Neural cell (in vitro differentiated cells): ENCODE results near the gene LRRTM2.

Source experiments
- EP300 ChIP-seq: fragments of 450-650 bp; conservative IDR thresholded peaks from 2 replicates; pipeline ENCODE4 v1.6.1; 2014; ENCODE audit warnings: antibody characterized with exemption, mild to moderate bottlenecking, moderate library complexity; ENCODE audit not compliant: poor library complexity, severe bottlenecking
- EZH2 ChIP-seq: fragments of 200-600, 300-800 bp; shearing (Covaris generic), sonication (generic); IDR thresholded peaks from 2 replicates; pipeline ENCODE4 v1.6.1; 2014; ENCODE audit warnings: antibody characterized with exemption, low read length, borderline replicate concordance, mild to moderate bottlenecking; ENCODE audit not compliant: insufficient read depth, poor library complexity, severe bottlenecking
- MXI1 ChIP-seq: fragments of 450-650 bp; conservative IDR thresholded peaks from 2 replicates; pipeline ENCODE4 v1.6.1; 2014; ENCODE audit warnings: antibody characterized with exemption, mild to moderate bottlenecking; ENCODE audit not compliant: poor library complexity, severe bottlenecking
- POLR2AphosphoS5 ChIP-seq: IDR thresholded peaks from 2 replicates; pipeline ENCODE4 v1.6.1; 2012
- RAD21 ChIP-seq: fragments of 450-650 bp; conservative IDR thresholded peaks from 2 replicates; pipeline ENCODE4 v1.6.1; 2014; ENCODE audit warnings: antibody characterized with exemption, mild to moderate bottlenecking, moderate library complexity
- SMC3 ChIP-seq: fragments of 450-650 bp; conservative IDR thresholded peaks from 2 replicates; pipeline ENCODE4 v1.6.1; 2014; ENCODE audit warnings: antibody characterized with exemption, mild to moderate bottlenecking, moderate library complexity; ENCODE audit not compliant: poor library complexity
- TAF1 ChIP-seq: IDR thresholded peaks from 2 replicates; pipeline ENCODE4 v1.6.1; 2012; ENCODE audit warnings: low read depth
- TF ChIP-seq, protein P1 (sequence below): fragments of 450-650 bp; IDR thresholded peaks from 2 replicates; pipeline ENCODE4 v1.5.1; 2014; ENCODE audit warnings: antibody characterized with exemption, mild to moderate bottlenecking, moderate library complexity; ENCODE audit not compliant: poor library complexity, severe bottlenecking
- TF ChIP-seq, protein P2 (sequence below): IDR thresholded peaks from 2 replicates; pipeline ENCODE4 v1.6.1; 2012; ENCODE audit warnings: borderline replicate concordance

DNA sequence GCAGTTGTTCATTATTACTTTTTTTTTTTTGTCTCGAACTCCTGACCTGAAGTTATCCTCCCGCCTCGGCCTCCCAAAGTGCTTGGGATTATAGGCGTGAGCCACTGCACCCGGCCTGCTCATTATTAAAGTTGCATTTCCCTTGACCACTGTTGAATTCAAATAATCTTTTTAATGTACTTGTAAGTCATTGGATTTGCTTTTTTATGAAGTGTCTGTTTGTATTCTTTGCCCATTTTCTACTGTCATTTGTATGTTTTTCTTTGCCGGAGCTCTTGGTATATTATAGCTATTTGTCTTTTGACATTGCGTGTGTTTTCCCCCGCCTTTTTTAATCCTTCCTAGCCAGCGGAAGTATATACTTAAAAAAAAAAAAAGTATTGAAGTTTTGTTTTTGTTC is 22.0 kb downstream of the LRRTM2 start:
- TF ChIP-seq, protein P1, sequence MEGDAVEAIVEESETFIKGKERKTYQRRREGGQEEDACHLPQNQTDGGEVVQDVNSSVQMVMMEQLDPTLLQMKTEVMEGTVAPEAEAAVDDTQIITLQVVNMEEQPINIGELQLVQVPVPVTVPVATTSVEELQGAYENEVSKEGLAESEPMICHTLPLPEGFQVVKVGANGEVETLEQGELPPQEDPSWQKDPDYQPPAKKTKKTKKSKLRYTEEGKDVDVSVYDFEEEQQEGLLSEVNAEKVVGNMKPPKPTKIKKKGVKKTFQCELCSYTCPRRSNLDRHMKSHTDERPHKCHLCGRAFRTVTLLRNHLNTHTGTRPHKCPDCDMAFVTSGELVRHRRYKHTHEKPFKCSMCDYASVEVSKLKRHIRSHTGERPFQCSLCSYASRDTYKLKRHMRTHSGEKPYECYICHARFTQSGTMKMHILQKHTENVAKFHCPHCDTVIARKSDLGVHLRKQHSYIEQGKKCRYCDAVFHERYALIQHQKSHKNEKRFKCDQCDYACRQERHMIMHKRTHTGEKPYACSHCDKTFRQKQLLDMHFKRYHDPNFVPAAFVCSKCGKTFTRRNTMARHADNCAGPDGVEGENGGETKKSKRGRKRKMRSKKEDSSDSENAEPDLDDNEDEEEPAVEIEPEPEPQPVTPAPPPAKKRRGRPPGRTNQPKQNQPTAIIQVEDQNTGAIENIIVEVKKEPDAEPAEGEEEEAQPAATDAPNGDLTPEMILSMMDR: no peak
- TF ChIP-seq RAD21 (no peak), TAF1 (no peak), EZH2 (no peak), POLR2AphosphoS5 (no peak), MXI1 (no peak), EP300 (no peak), SMC3 (no peak)
- TF ChIP-seq, protein P2, sequence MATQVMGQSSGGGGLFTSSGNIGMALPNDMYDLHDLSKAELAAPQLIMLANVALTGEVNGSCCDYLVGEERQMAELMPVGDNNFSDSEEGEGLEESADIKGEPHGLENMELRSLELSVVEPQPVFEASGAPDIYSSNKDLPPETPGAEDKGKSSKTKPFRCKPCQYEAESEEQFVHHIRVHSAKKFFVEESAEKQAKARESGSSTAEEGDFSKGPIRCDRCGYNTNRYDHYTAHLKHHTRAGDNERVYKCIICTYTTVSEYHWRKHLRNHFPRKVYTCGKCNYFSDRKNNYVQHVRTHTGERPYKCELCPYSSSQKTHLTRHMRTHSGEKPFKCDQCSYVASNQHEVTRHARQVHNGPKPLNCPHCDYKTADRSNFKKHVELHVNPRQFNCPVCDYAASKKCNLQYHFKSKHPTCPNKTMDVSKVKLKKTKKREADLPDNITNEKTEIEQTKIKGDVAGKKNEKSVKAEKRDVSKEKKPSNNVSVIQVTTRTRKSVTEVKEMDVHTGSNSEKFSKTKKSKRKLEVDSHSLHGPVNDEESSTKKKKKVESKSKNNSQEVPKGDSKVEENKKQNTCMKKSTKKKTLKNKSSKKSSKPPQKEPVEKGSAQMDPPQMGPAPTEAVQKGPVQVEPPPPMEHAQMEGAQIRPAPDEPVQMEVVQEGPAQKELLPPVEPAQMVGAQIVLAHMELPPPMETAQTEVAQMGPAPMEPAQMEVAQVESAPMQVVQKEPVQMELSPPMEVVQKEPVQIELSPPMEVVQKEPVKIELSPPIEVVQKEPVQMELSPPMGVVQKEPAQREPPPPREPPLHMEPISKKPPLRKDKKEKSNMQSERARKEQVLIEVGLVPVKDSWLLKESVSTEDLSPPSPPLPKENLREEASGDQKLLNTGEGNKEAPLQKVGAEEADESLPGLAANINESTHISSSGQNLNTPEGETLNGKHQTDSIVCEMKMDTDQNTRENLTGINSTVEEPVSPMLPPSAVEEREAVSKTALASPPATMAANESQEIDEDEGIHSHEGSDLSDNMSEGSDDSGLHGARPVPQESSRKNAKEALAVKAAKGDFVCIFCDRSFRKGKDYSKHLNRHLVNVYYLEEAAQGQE: no peak
